Upper lobe of left lung (tissue), 6 donors: ENCODE measurements around the gene C19orf25. TPM values are rescaled to one million over a fixed set of nuclear protein-coding genes. Genes with fewer than 3 reads are reported as not detected.

Experiments
- ATAC-seq, 2 donors: fragments of 200-7000 bp; cut with Tn5 transposase; one replicate each; pipeline ENCODE4 v1.9.1; 2022; ENCODE audit warnings: mild to moderate bottlenecking in 2 of 2, moderate library complexity in 2 of 2; ENCODE audit not compliant: low FRiP score in 2 of 2
- DNase-seq, 2 donors: peaks; one replicate each; pipeline ENCODE4 v3.0.0-alpha.2; 2019 to 2020
- H3K27ac ChIP-seq, 4 donors: fragments of 200-600 bp; sonication (generic); one replicate each; pipeline ENCODE4 v1.5.1; 2016 to 2019
- H3K27me3 ChIP-seq, 4 donors: fragments of 200-600 bp; sonication (generic); one replicate each; pipeline ENCODE4 v1.5.1; 2017 to 2019
- H3K36me3 ChIP-seq, 4 donors: fragments of 200-600 bp; sonication (generic); one replicate each; pipeline ENCODE4 v1.5.1; 2016 to 2019
- H3K4me1 ChIP-seq, 4 donors: fragments of 200-600 bp; sonication (generic); one replicate each; pipeline ENCODE4 v1.5.1; 2018 to 2019
- H3K4me3 ChIP-seq, 4 donors: fragments of 200-600 bp; sonication (generic); one replicate each; pipeline ENCODE4 v1.5.1; 2017 to 2019; ENCODE audit warnings: mild to moderate bottlenecking in 2 of 4, moderate library complexity in 1 of 4
- H3K9me3 ChIP-seq, 4 donors: fragments of 200-600 bp; sonication (generic); one replicate each; pipeline ENCODE4 v1.5.1; 2018 to 2019
- CTCF ChIP-seq, 6 experiments: fragments of 450-650 bp in 4 of 6; fragments of 200-600 bp in 2 of 6; sonication (generic) in 2 of 6; IDR thresholded peaks; one replicate each; pipeline ENCODE4 v1.5.1; 2016 to 2019; ENCODE audit warnings: antibody characterized with exemption in 6 of 6
- EP300 ChIP-seq, 4 donors: sonication (generic); formaldehyde crosslinking; IDR thresholded peaks; one replicate each; pipeline ENCODE4 v1.5.1; 2017; ENCODE audit warnings: antibody characterized with exemption in 4 of 4, control low read depth in 2 of 4
- POLR2A ChIP-seq, 4 donors: fragments of 450-650 bp; IDR thresholded peaks; one replicate each; pipeline ENCODE4 v1.5.1; 2016 to 2017; ENCODE audit warnings: antibody characterized with exemption in 4 of 4, mild to moderate bottlenecking in 2 of 4
- POLR2AphosphoS5 ChIP-seq, 2 donors: sonication (generic); formaldehyde crosslinking; IDR thresholded peaks; one replicate each; pipeline ENCODE4 v1.5.1; 2017; ENCODE audit warnings: antibody characterized with exemption in 2 of 2
- WGBS, 2 donors: methylation state at CpG; one replicate each; pipeline ENCODE4 v1.1.5; 2017 to 2018; 5-methylcytosine and 5-hydroxymethylcytosine counted together
- total RNA-seq, 6 donors: library from RNA; depleted of rRNA in 4 of 6; stranded (reverse); fragments of >200 nt in 4 of 6; gene quantifications; one replicate each; pipeline versions ENCODE4 v1.1.0 to v1.2.1, GENCODE V29; 2016 to 2021
- donor health status: DM: no; HTN: no; CAD: no; lungs with moderate emphysema.
- donor health status: DM: no; HTN: yes; CAD: no; lungs with severe emphysema.

The C19orf25 gene
- total RNA-seq, 6 donors from 2014 or later = 27.2 to 82.8 (median 37.5) TPM

- Histone ChIP-seq H3K4me1 (peaks cover 60 to 76% (median 65%) of the 10 kb centered on the region in 4 donors), H3K27me3 (peaks cover 5 to 79% (median 55%) of the 10 kb centered on the region in 4 donors), H3K27ac (no peak overlapping the region), H3K36me3 (peaks cover 0 to 10% (median 4%) of the 10 kb centered on the region in 4 donors), H3K4me3 (peak overlapping the region; percentile 24 to 50 (median 40)), H3K9me3 (no peaks in the 10 kb centered on the region)
- ATAC-seq = peak in 1 of 2 donors; percentile 4
- WGBS, 2 donors = 7% methylated on average over 8 of the region's 22 CpGs; no CpG with 5 or more reads in 1 of the 2 donors
- TF ChIP-seq POLR2AphosphoS5 (IDR thresholded peaks at IDR 0.05) (no peak), POLR2A (IDR thresholded peaks at IDR 0.05) (no peak)
- DNase-seq = no peak
Measured at GRCh38 chr19:1470055-1470304, 9.0 kb downstream of the C19orf25 start.

GRCh38 chr19:1469255-1470054 is 9.6 kb downstream of the C19orf25 start:
- WGBS, 2 donors = 4% methylated on average over 33 of the region's 117 CpGs; no CpG with 5 or more reads in 1 of the 2 donors
- TF ChIP-seq POLR2AphosphoS5 (IDR thresholded peaks at IDR 0.05) = no peak
- no peak for TF ChIP-seq POLR2A (IDR thresholded peaks at IDR 0.05)
- TF ChIP-seq EP300 (IDR thresholded peaks at IDR 0.05) = no peak
- TF ChIP-seq CTCF (IDR thresholded peaks at IDR 0.05) = peak in 1 of 6 experiments; percentile 8
- H3K36me3 ChIP-seq = peaks cover 0 to 5% (median 0%) of the 10 kb centered on the region in 4 donors
- DNase-seq (peak in 1 of 2 donors; percentile 88), ATAC-seq (no peak)
- peak overlapping the region in 3 of 4 donors; percentile 24 to 50 (median 48) for H3K4me3 ChIP-seq
- peaks cover 5 to 81% (median 55%) of the 10 kb centered on the region in 4 donors for H3K27me3 ChIP-seq
- H3K27ac ChIP-seq = no peak overlapping the region
- H3K4me1 ChIP-seq = peaks cover 60 to 78% (median 65%) of the 10 kb centered on the region in 4 donors
- H3K9me3 ChIP-seq = no peaks in the 10 kb centered on the region

- Histone ChIP-seq H3K27ac (no peak overlapping the region), H3K4me1 (peaks cover 60 to 78% (median 65%) of the 10 kb centered on the region in 4 donors), H3K4me3 (peak overlapping the region in 3 of 4 donors; percentile 17 to 50 (median 24)), H3K9me3 (no peaks in the 10 kb centered on the region), H3K27me3 (peaks cover 5 to 81% (median 55%) of the 10 kb centered on the region in 4 donors), H3K36me3 (no peaks in the 10 kb centered on the region)
- 0 to 3% methylated on average over 1 to 21 of the region's 47 CpGs for WGBS, 2 donors
- ATAC-seq = no peak
- DNase-seq = peak in 1 of 2 donors; percentile 87
- TF ChIP-seq CTCF (IDR thresholded peaks at IDR 0.05) = no peak
- TF ChIP-seq POLR2A (IDR thresholded peaks at IDR 0.05) = no peak
- no peak for TF ChIP-seq EP300 (IDR thresholded peaks at IDR 0.05)
- no peak for TF ChIP-seq POLR2AphosphoS5 (IDR thresholded peaks at IDR 0.05)
Measured at GRCh38 chr19:1468821-1469254, 10.2 kb downstream of the C19orf25 start.

GRCh38 chr19:1468274-1468820 is 10.7 kb downstream of the C19orf25 start:
- Histone ChIP-seq H3K27ac (no peak overlapping the region), H3K27me3 (peaks cover 5 to 81% (median 55%) of the 10 kb centered on the region in 4 donors), H3K36me3 (no peaks in the 10 kb centered on the region), H3K4me3 (peak overlapping the region in 3 of 4 donors; percentile 17 to 50 (median 24)), H3K9me3 (no peaks in the 10 kb centered on the region), H3K4me1 (peaks cover 60 to 78% (median 65%) of the 10 kb centered on the region in 4 donors)
- no peak for TF ChIP-seq POLR2A (IDR thresholded peaks at IDR 0.05)
- TF ChIP-seq POLR2AphosphoS5 (IDR thresholded peaks at IDR 0.05) = no peak
- no peak for TF ChIP-seq CTCF (IDR thresholded peaks at IDR 0.05)
- no peak for TF ChIP-seq EP300 (IDR thresholded peaks at IDR 0.05)
- no peak for ATAC-seq
- peak in 1 of 2 donors; percentile 77 for DNase-seq
- 5 to 9% methylated on average over 14 to 23 of the region's 49 CpGs for WGBS, 2 donors
